Epidermal melanocyte (primary cell): ENCODE measurements around the gene RNF183.
A peak's percentile ranks its signal among the peaks of the same experiment; 100 is the strongest.
"Not testable (repeated sequence)": the region's sequence is repeated elsewhere in the genome, so short reads cannot be mapped to it uniquely, and the experiment has no call there.

Experiments used
- DNase-seq: peaks from one replicate; pipeline ENCODE4 v3.0.0; 2011; ENCODE audit warnings: low spot score; ENCODE audit not compliant: insufficient read length

RNF183 gene

DNA sequence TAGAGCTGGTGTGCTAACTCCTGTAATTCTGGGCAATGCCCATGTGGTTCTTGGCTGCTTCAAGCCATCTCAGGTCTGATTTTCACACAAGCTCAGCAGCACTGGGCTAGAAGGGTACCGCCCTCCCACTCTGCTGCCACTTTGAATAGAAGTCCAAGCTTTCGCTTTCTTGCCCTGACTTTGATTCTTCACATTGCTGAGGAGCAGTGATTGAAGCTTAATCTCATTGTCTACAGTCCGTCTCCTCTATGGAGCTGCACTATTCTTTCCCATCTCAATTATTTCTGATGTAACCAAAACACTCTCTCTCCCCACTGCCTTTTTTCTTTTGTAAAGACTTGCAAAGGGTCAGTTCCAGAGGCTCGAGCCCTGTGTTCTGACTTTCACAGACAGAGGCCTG is 12.9 kb upstream of the RNF183 start:
- no peak for DNase-seq

- no peak for DNase-seq
Observed at GRCh38 chr9:113315231-113315630, 12.1 kb upstream of the RNF183 start.

GRCh38 chr9:113313261-113313660 is 10.1 kb upstream of the RNF183 start:
- DNase-seq: no peak

GRCh38 chr9:113311961-113312360 is 8.8 kb upstream of the RNF183 start:
- no peak for DNase-seq

GRCh38 chr9:113310538-113310937 is 7.4 kb upstream of the RNF183 start:
- DNase-seq: no peak

DNA sequence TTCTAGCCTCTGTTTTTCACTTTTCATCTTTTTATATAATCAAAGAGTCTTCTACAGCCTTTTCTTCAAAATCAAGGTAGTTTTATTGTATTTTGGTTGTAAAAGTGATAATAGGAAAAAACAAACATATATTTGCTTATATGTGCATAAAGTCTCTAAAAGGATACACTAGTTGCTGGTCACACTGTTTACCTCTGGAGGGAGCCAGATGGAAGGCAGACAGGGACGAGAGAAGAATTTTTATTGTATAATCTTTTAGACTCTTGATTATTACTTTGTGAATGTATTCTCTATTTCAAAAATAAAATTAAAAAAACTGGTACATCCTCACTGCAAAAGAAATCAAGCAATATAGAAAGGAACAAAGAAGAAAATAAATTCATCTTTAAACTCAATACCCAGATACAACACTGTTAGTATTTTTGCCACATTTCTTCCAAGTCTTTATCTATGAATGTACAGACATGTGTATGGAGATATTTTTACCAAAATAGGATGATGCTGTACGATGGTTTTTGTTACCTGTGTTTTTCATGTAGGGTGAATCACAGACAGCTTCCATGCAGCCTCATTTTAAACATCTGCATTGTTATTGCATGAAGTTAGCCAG is 6.1 kb upstream of the RNF183 start:
- DNase-seq: peak; percentile 27

- no peak for DNase-seq
Observed at GRCh38 chr9:113307396-113307975, 4.3 kb upstream of the RNF183 start.

DNA sequence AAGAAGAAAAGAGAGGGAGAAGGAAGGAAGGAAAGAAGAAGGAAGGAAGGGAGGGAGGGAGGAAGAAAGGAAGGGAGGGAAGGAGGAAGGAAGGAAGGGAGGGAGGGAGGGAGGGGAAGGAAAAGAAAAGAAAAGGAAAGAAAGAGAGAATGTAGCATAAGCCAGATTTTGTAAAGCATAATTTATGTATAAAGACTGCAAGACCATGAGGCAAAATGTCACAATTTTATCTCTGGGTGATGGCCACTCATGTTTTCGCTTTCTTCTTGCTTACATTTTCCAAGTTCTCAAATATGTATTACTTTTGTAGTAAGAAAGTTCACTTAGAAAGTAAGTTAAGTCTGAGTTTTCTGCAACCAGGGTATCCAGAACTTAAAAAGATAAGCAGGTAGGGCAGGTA is 3.4 kb upstream of the RNF183 start:
- DNase-seq: no peak

- DNase-seq: no peak
Observed at GRCh38 chr9:113301548-113301947, 1.6 kb downstream of the RNF183 start.

DNA sequence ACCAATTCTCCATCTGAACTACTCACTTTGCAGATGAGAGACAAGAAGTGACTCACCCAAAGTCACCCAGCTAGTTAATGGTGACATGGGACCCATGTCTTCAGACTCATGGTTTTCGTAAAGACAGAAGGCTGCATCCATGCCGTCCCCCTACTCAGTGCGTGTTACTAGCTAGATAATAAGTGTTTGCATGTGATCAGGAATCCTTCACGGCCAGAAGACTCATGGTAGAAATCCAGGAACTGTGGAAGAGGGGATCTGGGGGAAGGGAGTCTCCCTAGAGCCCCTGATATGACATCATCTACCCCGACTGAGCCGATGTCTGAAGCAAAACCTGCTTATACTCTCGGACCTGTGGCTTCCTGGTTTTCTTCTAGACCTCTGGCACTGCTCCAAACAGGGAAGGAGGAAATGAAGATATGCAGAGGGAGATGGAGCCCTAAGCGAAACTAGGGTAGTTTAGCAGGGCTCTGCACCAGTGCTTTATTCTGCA is 3.3 kb downstream of the RNF183 start:
- no peak for DNase-seq

- DNase-seq: no peak
Observed at GRCh38 chr9:113298924-113299770, 4.0 kb downstream of the RNF183 start.

DNA sequence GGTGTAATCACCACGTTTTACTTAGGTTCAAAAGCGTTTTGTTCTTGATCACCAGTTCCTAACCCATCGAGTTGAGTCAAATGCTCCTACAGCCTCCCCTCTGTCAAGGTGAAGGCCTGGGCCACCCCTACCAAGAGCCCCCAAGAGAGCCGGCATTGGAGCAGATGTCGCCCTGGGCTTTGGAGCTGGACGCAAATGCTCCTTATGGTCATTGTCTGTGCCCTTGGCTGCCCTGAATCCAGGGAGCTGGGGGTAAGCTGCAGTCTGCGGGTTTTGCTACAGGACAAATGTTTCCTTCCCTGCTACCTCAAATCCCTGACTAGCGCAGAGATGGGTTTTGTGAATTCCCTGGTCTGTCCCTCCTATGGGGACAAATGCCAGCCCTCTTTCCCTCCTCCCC is 4.9 kb downstream of the RNF183 start:
- no peak for DNase-seq

DNA sequence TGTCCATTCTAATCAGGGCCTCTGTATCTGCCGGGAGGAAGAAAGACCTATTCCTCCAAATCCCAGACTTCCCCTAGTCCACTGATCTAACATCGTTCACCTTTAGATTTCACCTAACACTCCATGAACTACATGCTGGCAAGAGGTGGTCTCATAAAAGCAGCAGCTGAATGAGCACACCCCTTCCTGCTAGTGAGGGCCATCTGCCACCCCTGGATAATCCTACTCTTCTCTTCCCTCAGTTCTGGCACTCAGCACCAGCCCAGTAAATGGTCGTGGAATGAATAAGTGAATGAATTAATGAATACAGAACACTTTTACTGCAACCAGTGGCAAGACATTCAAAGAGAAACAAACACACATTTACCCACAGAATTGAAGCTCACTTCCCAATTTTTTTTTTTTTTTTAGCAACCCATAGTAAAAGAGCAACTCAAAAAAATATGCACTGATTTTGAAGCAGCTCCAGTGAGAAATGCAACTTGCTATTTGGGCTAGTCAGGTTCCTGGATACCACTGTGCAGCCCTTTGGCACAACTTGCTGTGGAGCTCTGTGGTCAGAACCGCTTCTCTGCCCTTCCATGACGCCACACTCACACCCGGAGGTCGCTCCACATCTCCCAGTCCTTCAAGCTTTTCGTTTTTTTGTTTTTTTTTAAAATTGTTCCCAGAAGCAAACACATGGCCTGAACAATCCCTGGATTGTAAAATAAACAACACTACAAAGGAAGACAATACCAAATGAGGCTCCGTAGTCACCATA is 6.2 kb downstream of the RNF183 start:
- no peak for DNase-seq

- DNase-seq: not testable (repeated sequence)
Observed at GRCh38 chr9:113296247-113296646, 6.9 kb downstream of the RNF183 start.

DNA sequence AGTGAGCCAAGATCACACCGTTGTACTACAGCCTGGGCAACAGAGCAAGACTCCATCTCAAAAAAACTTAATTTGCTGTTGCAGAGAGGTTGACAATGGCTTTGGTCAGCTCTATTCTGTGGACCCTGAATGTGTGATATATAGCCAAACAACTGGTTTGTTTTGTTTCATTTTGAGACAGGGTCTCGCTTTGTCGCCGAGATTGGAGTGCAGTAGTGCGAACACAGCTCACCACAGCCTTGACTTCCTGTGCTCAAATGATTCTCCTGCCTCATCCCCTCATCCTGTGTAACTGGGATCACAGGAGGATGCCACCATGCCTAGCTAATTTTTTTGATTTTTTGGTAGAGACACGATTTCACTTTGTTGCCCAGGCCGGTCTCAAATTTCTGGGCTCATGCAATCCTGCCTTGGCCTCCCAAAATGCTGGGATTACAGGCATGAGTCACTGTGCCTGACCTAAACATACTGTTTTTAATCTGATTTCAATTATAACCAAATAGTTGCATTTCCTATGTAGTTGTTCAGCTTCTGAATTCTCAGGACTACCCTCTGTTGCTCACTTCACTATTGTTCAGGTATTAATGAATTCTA is 9.8 kb downstream of the RNF183 start:
- no peak for DNase-seq

DNA sequence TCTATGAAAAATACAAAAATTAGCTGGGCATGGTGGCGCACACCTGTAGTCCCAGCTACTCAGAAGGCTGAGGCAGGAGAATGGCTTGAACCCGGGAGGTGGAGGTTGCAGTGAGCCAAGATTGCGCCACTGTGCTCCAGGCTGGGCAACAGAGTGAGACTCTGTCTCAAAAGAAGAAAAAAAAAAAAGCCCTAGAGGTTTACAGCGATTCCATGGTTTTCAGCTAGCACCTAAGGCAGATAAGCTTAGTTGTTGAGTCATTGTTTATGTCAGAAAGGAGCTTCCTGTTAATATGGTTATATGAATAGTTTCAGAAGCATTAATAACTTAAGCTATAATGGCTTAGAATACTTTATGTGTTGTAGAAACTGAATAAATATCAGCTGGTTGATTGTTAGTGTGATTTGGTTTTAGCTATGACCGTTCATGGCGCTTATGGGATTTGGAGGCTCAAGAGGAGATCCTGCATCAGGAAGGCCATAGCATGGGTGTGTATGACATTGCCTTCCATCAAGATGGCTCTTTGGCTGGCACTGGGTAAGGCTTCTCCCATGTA is 13.0 kb downstream of the RNF183 start:
- DNase-seq: no peak

- DNase-seq: no peak
Observed at GRCh38 chr9:113289091-113289490, 14.1 kb downstream of the RNF183 start.

DNA sequence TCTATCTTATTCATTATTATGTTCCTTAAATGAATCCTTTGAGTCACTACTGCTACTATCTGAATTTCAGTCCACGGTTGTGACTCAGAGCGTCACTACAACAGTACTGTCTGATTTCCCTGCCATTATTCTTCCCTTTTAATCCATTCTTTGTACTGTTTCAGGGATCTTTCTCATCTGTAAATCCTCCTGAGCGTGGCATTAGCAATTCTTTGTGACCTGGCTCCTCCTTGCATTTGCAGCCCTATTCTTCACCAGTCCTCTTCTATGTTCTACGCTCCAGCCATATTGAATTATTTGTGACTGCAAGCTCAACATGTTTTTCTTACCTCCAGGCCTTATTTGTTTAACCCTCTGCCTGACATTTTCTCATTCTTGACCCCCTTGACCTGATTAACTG is 21.8 kb downstream of the RNF183 start:
- no peak for DNase-seq

DNA sequence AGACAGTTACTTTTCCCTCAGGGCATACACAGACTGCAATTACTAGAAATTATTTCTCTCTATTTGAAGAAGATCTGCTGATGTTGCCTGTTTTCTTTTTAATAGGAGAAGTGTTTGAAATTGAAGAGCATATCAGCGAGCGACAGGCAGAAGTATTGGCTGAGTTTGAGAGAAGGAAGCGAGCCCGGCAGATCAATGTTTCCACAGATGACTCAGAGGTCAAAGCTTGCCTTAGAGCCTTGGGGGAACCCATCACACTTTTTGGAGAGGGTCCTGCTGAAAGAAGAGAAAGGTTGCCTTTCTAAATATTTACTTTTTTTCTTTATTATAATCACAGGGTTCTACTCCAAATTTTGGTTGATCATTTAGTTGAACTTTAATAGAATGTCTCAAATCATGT is 24.3 kb downstream of the RNF183 start:
- no peak for DNase-seq

GRCh38 chr9:113275157-113276131 is 27.7 kb downstream of the RNF183 start, which contains the start of the genes CDC26 and PRPF4:
Gene CDC26 (minus strand): TSS chr9:113275572. CDS start chr9:113272507, 3,065 bp downstream.
Gene PRPF4 (plus strand): TSS chr9:113275658. CDS start chr9:113275744, 86 bp downstream.
- DNase-seq: peak; percentile 92
